WTC11 (cell line): ENCODE measurements around the gene AGAP1. TPM values are rescaled to one million over a fixed set of nuclear protein-coding genes. Genes with fewer than 3 reads are reported as not detected.

Experiments
- ATAC-seq: fragments of 200-7000 bp; cut with Tn5 transposase; 2 replicates; pipeline ENCODE4 v1.10.0; 2021; ENCODE audit warnings: mild to moderate bottlenecking, moderate library complexity
- CTCF ChIA-PET: fragments of 300-600 bp; sonication (Branson Sonifier 250); formaldehyde crosslinking; loops from one replicate; lab custom pipeline; 2021; ENCODE audit warnings: antibody characterized with exemption; lab: Charles Lee
- POLR2A ChIA-PET: fragments of 350-600 bp; sonication (Branson Sonifier 250); formaldehyde crosslinking; loops from one replicate; lab custom pipeline; 2021; ENCODE audit warnings: antibody characterized with exemption; lab: Charles Lee
- DNase-seq: peaks from one replicate; pipeline ENCODE4 v3.0.0; 2021; ENCODE audit warnings: low spot score
- H3K27ac Mint-ChIP-seq: 2 replicates; pipeline ENCODE4 v1.8.0; 2021; ENCODE audit warnings: mixed read lengths
- H3K27me3 Mint-ChIP-seq: 2 replicates; pipeline ENCODE4 v1.8.0; 2021; ENCODE audit warnings: low read depth, mild to moderate bottlenecking, moderate library complexity, mixed read lengths
- H3K36me3 Mint-ChIP-seq: 2 replicates; pipeline ENCODE4 v1.8.0; 2021; ENCODE audit warnings: mixed read lengths
- H3K4me1 Mint-ChIP-seq: 2 replicates; pipeline ENCODE4 v1.8.0; 2022; ENCODE audit warnings: mixed read lengths
- H3K4me3 Mint-ChIP-seq: 2 replicates; pipeline ENCODE4 v1.8.0; 2021; ENCODE audit warnings: mild to moderate bottlenecking, moderate library complexity, mixed read lengths
- H3K9me3 Mint-ChIP-seq: 2 replicates; pipeline ENCODE4 v1.8.0; 2021; ENCODE audit warnings: mixed read lengths
- AFF4 ChIP-seq: sonication (generic); formaldehyde crosslinking; IDR thresholded peaks from 2 replicates; pipeline ENCODE4 v1.8.1; 2023; ENCODE audit warnings: mild to moderate bottlenecking, missing genetic modification reagents, borderline replicate concordance
- ARID4B ChIP-seq: sonication (generic); formaldehyde crosslinking; IDR thresholded peaks from 2 replicates; pipeline ENCODE4 v1.8.0; 2023; ENCODE audit warnings: missing genetic modification reagents, mild to moderate bottlenecking, borderline replicate concordance
- ATF2 ChIP-seq: sonication (generic); formaldehyde crosslinking; IDR thresholded peaks from 2 replicates; pipeline ENCODE4 v1.8.1; 2022; ENCODE audit warnings: low read depth, missing genetic modification reagents, borderline replicate concordance
- CREB1 ChIP-seq: sonication (generic); formaldehyde crosslinking; IDR thresholded peaks from 2 replicates; pipeline ENCODE4 v1.8.0; 2023; ENCODE audit warnings: mild to moderate bottlenecking, missing genetic modification reagents
- FOXJ3 ChIP-seq: sonication (generic); formaldehyde crosslinking; IDR thresholded peaks from 2 replicates; pipeline ENCODE4 v1.9.0; 2021; ENCODE audit warnings: missing genetic modification reagents, mild to moderate bottlenecking, borderline replicate concordance
- FOXK1 ChIP-seq: sonication (generic); formaldehyde crosslinking; IDR thresholded peaks from 2 replicates; pipeline ENCODE4 v1.8.0; 2022; ENCODE audit warnings: mild to moderate bottlenecking, moderate library complexity, missing genetic modification reagents
- HMGA2 ChIP-seq: fragments of 250-450 bp; sonication (Bioruptor Pico); IDR thresholded peaks from 2 replicates; pipeline ENCODE4 v1.4.0; 2021; ENCODE audit warnings: mild to moderate bottlenecking, moderate library complexity
- JUN ChIP-seq: sonication (generic); formaldehyde crosslinking; IDR thresholded peaks from 2 replicates; pipeline ENCODE4 v1.8.0; 2023; ENCODE audit warnings: mild to moderate bottlenecking, missing genetic modification reagents
- KAT7 ChIP-seq: sonication (generic); formaldehyde crosslinking; IDR thresholded peaks from 2 replicates; pipeline ENCODE4 v1.8.1; 2023; ENCODE audit warnings: missing genetic modification reagents, mild to moderate bottlenecking, borderline replicate concordance
- MAX ChIP-seq: sonication (generic); formaldehyde crosslinking; IDR thresholded peaks from 2 replicates; pipeline ENCODE4 v1.8.0; 2022; ENCODE audit warnings: mild to moderate bottlenecking, missing genetic modification reagents
- MYBL2 ChIP-seq: sonication (generic); formaldehyde crosslinking; IDR thresholded peaks from 2 replicates; pipeline ENCODE4 v1.8.1; 2023; ENCODE audit warnings: mild to moderate bottlenecking, moderate library complexity, missing genetic modification reagents
- NR1H2 ChIP-seq: sonication (generic); formaldehyde crosslinking; IDR thresholded peaks from 2 replicates; pipeline ENCODE4 v1.9.0; 2021; ENCODE audit warnings: mild to moderate bottlenecking, moderate library complexity, missing genetic modification reagents
- PRDM15 ChIP-seq: sonication (generic); formaldehyde crosslinking; IDR thresholded peaks from 2 replicates; pipeline ENCODE4 v1.8.0; 2022; ENCODE audit warnings: missing genetic modification reagents
- RELA ChIP-seq: sonication (generic); formaldehyde crosslinking; IDR thresholded peaks from 2 replicates; pipeline ENCODE4 v1.8.1; 2022; ENCODE audit warnings: missing genetic modification reagents, mild to moderate bottlenecking, borderline replicate concordance
- SMAD3 ChIP-seq: sonication (generic); formaldehyde crosslinking; IDR thresholded peaks from 2 replicates; pipeline ENCODE4 v1.8.0; 2022; ENCODE audit warnings: missing genetic modification reagents, mild to moderate bottlenecking, borderline replicate concordance
- ZBTB21 ChIP-seq: sonication (generic); formaldehyde crosslinking; IDR thresholded peaks from 2 replicates; pipeline ENCODE4 v1.8.1; 2023; ENCODE audit warnings: mild to moderate bottlenecking, missing genetic modification reagents, borderline replicate concordance
- ZNF138 ChIP-seq: sonication (generic); formaldehyde crosslinking; conservative IDR thresholded peaks from 2 replicates; pipeline ENCODE4 v1.8.1; 2022; ENCODE audit warnings: mild to moderate bottlenecking, moderate library complexity, missing genetic modification reagents
- ZNF425 ChIP-seq: fragments of 250-450 bp; sonication (Bioruptor Pico); conservative IDR thresholded peaks from 2 replicates; pipeline ENCODE4 v1.9.0; 2021; ENCODE audit warnings: mild to moderate bottlenecking
- total RNA-seq: library from RNA; stranded (reverse); gene quantifications from 3 replicates; pipeline ENCODE4 v1.2.3, GENCODE V29; 2021

Gene AGAP1
- total RNA-seq, 1 experiment from 2014 or later, result 49.3 TPM

GRCh38 chr2:236045251-236046235 lies 551.7 kb downstream of the AGAP1 start:
- H3K27me3 Mint-ChIP-seq, result no peaks in the 10 kb centered on the region
- ATAC-seq, result no peak; the same call in 1 of the 2 replicates
- DNase-seq, result no peak
- H3K36me3 Mint-ChIP-seq, result peaks cover 12% of the 10 kb centered on the region
- peaks cover 23% of the 10 kb centered on the region for H3K4me1 Mint-ChIP-seq
- no peak for TF ChIP-seq SMAD3 (CRISPR knock-in tag)
- TF ChIP-seq ZBTB21 (CRISPR knock-in tag), result no peak
- TF ChIP-seq ZNF138 (CRISPR knock-in tag), result no peak
- TF ChIP-seq MAX (CRISPR knock-in tag), result no peak
- no peak for TF ChIP-seq CREB1
- no peak for TF ChIP-seq ATF2 (CRISPR knock-in tag)
- TF ChIP-seq PRDM15 (CRISPR knock-in tag), result no peak
- TF ChIP-seq MYBL2 (CRISPR knock-in tag), result no peak
- TF ChIP-seq HMGA2 (CRISPR knock-in tag), result no peak
- no peak for TF ChIP-seq JUN (CRISPR knock-in tag)
- no peak for TF ChIP-seq NR1H2 (CRISPR knock-in tag)
- no peak for TF ChIP-seq ARID4B (CRISPR knock-in tag)
- TF ChIP-seq FOXJ3, result no peak
- TF ChIP-seq RELA (CRISPR knock-in tag), result no peak; the same call in 1 of the 2 replicates
- no peak for TF ChIP-seq ZNF425
- TF ChIP-seq FOXK1 (CRISPR knock-in tag), result no peak
- TF ChIP-seq KAT7 (CRISPR knock-in tag), result no peak
- no peak for TF ChIP-seq AFF4
- no peaks in the 10 kb centered on the region for H3K9me3 Mint-ChIP-seq
- CTCF ChIA-PET, result no interaction called here
- H3K27ac Mint-ChIP-seq, result no peak overlapping the region
- POLR2A ChIA-PET, result interaction anchor here (0.9 kb wide), 1 partner anchor 24 kb away, joined by 3 read pairs; no protein-coding TSS in a partner anchor
- no peak overlapping the region for H3K4me3 Mint-ChIP-seq
